Testis (tissue), 3 donors: Measurements from ENCODE around the gene GZF1. TPM values are rescaled to one million over a fixed set of nuclear protein-coding genes. Genes with fewer than 3 reads are reported as not detected.

Source experiments
- DNase-seq: peaks from one replicate; pipeline ENCODE4 v3.0.0-alpha.2; 2019
- H3K27ac ChIP-seq, 2 donors: fragments of 200-600 bp; sonication (generic); one replicate each; pipeline ENCODE4 v1.5.1; 2019
- H3K27me3 ChIP-seq: fragments of 200-600 bp; sonication (generic); one replicate; pipeline ENCODE4 v1.5.1; 2019
- H3K36me3 ChIP-seq: fragments of 200-600 bp; sonication (generic); one replicate; pipeline ENCODE4 v1.5.1; 2017; ENCODE audit warnings: low read depth; ENCODE audit errors: missing control alignments
- H3K4me1 ChIP-seq: fragments of 200-600 bp; sonication (generic); one replicate; pipeline ENCODE4 v1.5.1; 2019
- H3K4me3 ChIP-seq, 2 donors: fragments of 200-600 bp; sonication (generic); one replicate each; pipeline ENCODE4 v1.5.1; 2017 to 2019
- H3K9me3 ChIP-seq: fragments of 200-600 bp; sonication (generic); one replicate; pipeline ENCODE4 v1.5.1; 2017
- CTCF ChIP-seq, 3 experiments: fragments of 450-650 bp in 2 of 3; fragments of 200-600 bp in 1 of 3; sonication (generic) in 1 of 3; IDR thresholded peaks; one replicate each; pipeline ENCODE4 v1.5.1; 2016 to 2019; ENCODE audit warnings: antibody characterized with exemption in 3 of 3, mild to moderate bottlenecking in 2 of 3, moderate library complexity in 1 of 3
- POLR2A ChIP-seq: fragments of 450-650 bp; IDR thresholded peaks from one replicate; pipeline ENCODE4 v1.6.1; 2017; ENCODE audit warnings: antibody characterized with exemption, mild to moderate bottlenecking, moderate library complexity
- WGBS, 2 donors: methylation state at CpG; one replicate each; pipeline ENCODE4 v1.1.5; 2018; 5-methylcytosine and 5-hydroxymethylcytosine counted together
- intact Hi-C: fragments of 100-400 bp; cut with DNase I; formaldehyde crosslinking; loops from one replicate; pipeline ENCODE4 v1.15.1; 2023; ENCODE audit warnings: low total_unique reads
- polyA plus RNA-seq: library from polyadenylated mRNA; stranded (reverse); fragments of 350-450 nt; fragmentation: Illumina TruSeq; extraction: RNeasy Lipid Tissue Mini Kit (QIAGEN cat#74804); gene quantifications from one replicate; pipeline ENCODE4 v1.2.3, GENCODE V29; 2014; ENCODE audit warnings: low read depth, low replicate concordance; ENCODE audit not compliant: insufficient read depth
- total RNA-seq, 2 donors: library from RNA; depleted of rRNA; stranded (reverse); fragments of >200 nt; gene quantifications; one replicate each; pipeline ENCODE4 v1.2.3, GENCODE V29; 2016

The GZF1 gene
- total and polyA plus RNA-seq, 3 donors from 2014 or later: 32.4 to 47.4 (median 46.1) TPM

DNA sequence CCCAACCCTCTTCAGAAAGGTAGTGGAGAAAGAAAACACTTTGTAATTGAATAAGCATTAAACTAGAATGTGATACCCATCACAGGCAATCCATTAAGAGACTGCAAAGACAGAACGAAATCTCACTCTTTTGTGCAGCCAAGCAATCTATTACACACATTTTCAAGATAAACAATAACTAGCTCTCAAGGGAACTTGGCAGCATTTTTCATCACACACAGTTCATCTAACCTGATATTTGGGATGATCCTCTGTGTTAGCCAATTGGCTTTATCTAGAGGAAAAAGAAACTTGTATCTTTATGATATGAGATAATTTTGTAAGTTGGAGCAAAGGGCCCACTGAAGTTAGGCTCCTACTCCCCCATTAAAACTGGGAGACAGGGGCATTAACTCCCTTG lies 1.5 kb upstream of the GZF1 start:
- intact Hi-C loops: loop anchor here (5.0 kb wide), 1 partner anchor 62 kb away; the partner anchor contains the start of gene NAPB
- peaks cover 51% of the 10 kb centered on the region for H3K4me1 ChIP-seq
- no peaks in the 10 kb centered on the region for H3K9me3 ChIP-seq
- no peaks in the 10 kb centered on the region for H3K36me3 ChIP-seq
- H3K27me3 ChIP-seq: no peaks in the 10 kb centered on the region
- peak overlapping the region in 1 of 2 donors; percentile 94 for H3K4me3 ChIP-seq
- no peak for DNase-seq
- WGBS, 2 donors: 25 to 27% methylated on average over 1 of the region's 1 CpG
- TF ChIP-seq POLR2A: no peak
- no peak for TF ChIP-seq CTCF (IDR thresholded peaks at IDR 0.05)
- H3K27ac ChIP-seq: peak overlapping the region; percentile 90 to 97

DNA sequence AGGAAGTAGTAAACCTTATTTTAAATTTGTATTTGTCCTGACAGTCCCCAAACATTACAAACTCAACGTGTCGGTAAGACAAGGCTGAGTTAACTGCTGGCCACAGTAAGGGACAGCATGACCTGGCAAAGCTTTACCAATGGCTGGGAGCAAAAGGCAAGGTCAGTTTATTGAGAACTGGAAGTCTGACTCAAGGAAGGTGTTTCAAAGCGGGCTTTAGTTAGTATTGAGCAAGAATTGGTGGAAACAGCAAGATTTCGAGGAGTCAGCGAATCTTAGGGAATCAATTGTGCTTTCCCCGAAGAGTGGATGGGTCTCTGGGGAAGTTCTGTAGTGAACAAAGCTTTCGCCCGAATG lies 885 bp upstream of the GZF1 start:
- H3K36me3 ChIP-seq: no peaks in the 10 kb centered on the region

DNA sequence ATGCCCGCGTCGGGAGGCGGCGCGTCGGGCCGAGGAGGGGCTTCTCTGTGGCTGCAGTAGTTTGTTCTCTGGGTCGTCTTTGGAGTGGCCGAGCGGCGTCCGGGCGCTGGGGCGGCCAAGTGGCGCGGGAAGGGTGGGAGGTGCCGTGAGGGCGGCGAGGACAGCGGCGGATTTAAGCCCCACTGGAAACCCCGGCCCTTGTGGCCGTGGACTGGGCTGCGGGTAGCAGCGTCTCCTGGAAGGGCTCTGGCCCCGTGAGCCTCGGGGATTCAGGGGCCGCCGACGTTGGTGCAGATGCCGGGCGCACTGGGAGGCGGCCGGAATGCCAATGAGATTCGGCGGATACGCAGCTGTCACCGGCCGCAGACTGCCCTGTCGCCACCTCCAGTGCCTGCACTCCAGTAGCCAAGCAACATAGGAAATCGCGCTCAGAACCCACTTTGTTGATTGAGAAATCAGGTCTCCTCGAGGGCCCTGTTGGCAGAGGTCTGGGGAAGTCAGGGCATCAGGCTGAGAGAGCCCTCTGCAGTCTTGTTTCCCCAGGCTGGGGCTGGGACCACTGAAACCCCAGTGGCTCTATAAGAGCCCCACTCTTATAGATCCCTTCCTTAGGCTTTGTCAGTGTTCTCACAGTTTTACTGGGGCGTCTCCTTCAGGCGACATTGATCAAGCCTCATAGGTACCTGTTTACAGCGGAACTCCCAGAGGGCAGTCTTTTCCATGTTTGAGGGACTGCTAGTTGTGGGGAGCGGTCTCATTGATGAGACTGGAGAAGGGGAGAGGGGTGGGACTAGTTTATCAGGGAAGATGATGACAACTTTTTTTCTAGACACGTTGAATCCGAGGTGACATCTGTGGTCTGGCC lies 642 bp downstream of the GZF1 start:
- Histone ChIP-seq H3K4me1 (peaks cover 63% of the 10 kb centered on the region), H3K27ac (peak overlapping the region; percentile 90 to 97), H3K4me3 (peak overlapping the region; percentile 92 to 94), H3K9me3 (no peaks in the 10 kb centered on the region), H3K27me3 (no peaks in the 10 kb centered on the region), H3K36me3 (no peaks in the 10 kb centered on the region)
- intact Hi-C loops: loop anchor here (5.0 kb wide), 1 partner anchor 60 kb away; the partner anchor contains the start of gene NAPB
- TF ChIP-seq POLR2A (no peak), CTCF (IDR thresholded peaks at IDR 0.05) (no peak)
- 3 to 14% methylated on average over 6 to 50 of the region's 50 CpGs for WGBS, 2 donors
- DNase-seq: peak; percentile 47

More for the DNA sequence above, 885 bp upstream of the GZF1 start:
- H3K4me3 ChIP-seq: peak overlapping the region; percentile 63 to 94
- peaks cover 57% of the 10 kb centered on the region for H3K4me1 ChIP-seq
- DNase-seq: peak; percentile 35
- peak overlapping the region; percentile 90 to 97 for H3K27ac ChIP-seq
- TF ChIP-seq POLR2A (no peak), CTCF (IDR thresholded peaks at IDR 0.05) (no peak)
- H3K27me3 ChIP-seq: no peaks in the 10 kb centered on the region
- H3K9me3 ChIP-seq: no peaks in the 10 kb centered on the region
- 0 to 1% methylated on average over 8 of the region's 8 CpGs for WGBS, 2 donors
- intact Hi-C loops: loop anchor here (5.0 kb wide), 1 partner anchor 61 kb away; the partner anchor contains the start of gene NAPB

DNA sequence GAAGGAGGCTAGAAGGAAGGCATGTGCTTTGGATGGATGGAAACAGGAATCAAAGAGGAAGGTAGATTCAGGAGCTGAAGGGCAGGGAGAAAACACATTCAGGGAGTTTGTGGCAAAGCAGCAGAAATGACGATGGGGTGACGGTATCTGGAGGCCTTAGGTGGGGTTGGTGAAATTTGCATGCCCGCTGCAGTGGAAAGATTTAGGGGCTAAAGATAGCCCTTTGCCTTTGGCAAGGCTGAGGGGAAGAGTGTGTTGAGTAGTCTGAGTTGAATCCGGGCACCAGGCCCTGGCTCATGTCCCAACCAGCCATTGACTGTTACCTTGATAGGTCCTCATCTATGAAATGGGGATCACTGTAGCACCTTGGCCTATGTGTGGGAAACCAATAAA lies 1.3 kb downstream of the GZF1 start:
- 40 to 41% methylated on average over 4 of the region's 4 CpGs for WGBS, 2 donors
- H3K27me3 ChIP-seq: no peaks in the 10 kb centered on the region
- no peaks in the 10 kb centered on the region for H3K9me3 ChIP-seq
- TF ChIP-seq POLR2A (no peak), CTCF (IDR thresholded peaks at IDR 0.05) (no peak)
- H3K4me1 ChIP-seq: peaks cover 62% of the 10 kb centered on the region
- no peaks in the 10 kb centered on the region for H3K36me3 ChIP-seq
- intact Hi-C loops: loop anchor here (5.0 kb wide), 1 partner anchor 59 kb away; the partner anchor contains the start of gene NAPB
- H3K4me3 ChIP-seq: peak overlapping the region in 1 of 2 donors; percentile 94
- peak; percentile 34 for DNase-seq
- peak overlapping the region; percentile 90 to 97 for H3K27ac ChIP-seq
